Middle frontal gyrus (tissue), 1 donor: ENCODE measurements around the gene GYG2.
"Not testable (repeated sequence)": the region's sequence is repeated elsewhere in the genome, so short reads cannot be mapped to it uniquely, and the experiment has no call there.

Experiments used
- DNase-seq: peaks from one replicate; pipeline ENCODE4 v3.0.0-alpha.2; 2015; ENCODE audit warnings: low spot score; ENCODE audit errors: extremely low spot score

The GYG2 gene

GRCh38 chrX:2867206-2867605, 38.5 kb downstream of the GYG2 start:
- no peak for DNase-seq

DNA sequence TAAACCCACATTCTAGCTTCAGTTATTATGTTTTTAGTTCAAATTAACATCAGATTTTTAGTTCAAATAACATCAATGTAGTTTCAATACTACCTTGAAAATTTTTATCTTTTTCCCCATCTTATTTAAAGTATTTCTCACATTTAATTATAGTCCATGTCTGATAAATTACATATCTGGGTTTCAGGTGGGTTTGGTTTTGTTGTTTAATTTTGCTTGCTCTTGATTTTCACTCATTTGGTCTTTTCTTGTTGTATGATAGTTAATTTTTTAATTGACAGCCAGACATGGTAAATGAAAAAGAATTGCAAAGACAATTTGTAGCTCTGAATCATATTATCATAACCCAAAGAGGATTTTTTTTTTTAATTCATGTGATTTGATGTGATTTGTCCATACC, 41.9 kb downstream of the GYG2 start:
- DNase-seq: no peak

DNA sequence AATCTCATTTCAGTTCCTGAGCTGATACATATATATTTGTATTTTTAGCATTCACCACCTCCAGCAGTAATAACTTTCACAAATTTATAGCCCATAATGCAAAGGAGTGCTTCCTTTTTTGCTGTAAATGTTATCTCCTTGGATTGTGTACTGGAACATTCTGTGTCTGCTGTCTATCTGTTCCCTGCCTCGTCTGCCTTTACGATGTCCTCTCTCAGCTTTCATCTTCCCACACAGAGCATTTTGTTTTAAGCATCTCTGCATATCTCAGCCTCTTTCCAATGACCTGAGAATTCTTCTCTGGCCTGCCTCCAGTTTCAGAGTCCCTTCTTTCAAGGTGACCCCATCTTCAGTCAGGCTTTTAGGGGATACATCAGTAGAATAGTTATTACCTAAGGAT, 43.1 kb downstream of the GYG2 start:
- no peak for DNase-seq

DNA sequence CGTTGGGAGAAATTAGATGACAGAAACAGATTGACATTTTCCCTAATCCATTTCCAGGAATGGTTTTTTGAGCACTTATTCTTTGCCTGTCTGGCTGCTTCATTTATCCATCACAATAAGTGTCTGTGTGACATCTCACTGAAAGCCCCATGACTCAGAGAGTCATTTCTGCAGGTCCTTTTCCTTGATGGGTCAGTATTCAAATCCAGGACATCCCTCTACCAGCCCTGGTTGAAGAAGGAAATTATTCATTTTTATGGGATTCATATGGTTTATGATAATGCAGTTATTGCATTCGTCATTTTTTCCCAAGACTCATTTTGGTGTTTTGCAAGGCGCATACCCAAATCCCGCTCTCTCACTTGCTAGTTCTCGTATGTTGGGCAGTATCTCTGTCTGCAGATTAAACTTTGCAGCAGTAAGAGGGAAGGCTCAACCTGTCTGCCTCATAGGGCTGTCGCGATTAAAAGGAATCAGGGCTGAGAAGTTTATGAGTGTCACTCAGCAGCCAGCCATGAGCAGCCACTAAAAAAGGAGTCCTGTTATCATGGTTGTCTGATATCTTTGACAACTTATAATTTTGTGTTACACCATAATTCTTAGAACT, 44.0 kb downstream of the GYG2 start:
- DNase-seq: no peak

- DNase-seq: no peak
These were observed 45.7 kb downstream of the GYG2 start for GRCh38 chrX:2874222-2875135.

GRCh38 chrX:2875136-2875481, 46.4 kb downstream of the GYG2 start:
- no peak for DNase-seq

DNA sequence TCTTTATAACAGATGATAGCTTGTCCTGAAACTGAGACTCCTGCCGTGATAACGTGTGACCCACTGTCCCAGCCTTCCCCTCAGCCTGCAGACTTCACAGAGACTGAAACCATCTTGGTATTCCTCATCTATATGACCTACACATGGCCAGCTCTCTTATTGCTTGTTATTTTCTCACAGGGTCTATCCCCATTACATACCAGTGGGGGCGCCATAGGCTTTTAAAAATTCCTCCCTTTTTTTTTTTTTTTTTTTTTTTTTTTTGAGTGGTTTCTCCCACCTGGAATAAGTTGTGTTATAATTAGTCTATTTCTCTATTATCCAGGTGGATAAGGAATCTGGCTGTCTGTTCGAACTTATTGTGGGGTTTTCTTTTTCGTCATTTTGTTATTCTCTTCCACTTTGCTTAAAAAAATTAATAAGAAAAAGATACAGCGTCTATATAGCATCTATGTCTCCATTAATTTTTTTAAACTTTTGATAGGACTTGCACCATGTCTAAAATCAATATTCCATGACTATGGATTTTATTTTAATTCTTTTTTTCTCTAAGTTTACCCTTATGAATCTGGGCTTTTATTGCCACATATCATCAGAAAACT, 47.2 kb downstream of the GYG2 start:
- no peak for DNase-seq

GRCh38 chrX:2878563-2878962, 49.8 kb downstream of the GYG2 start:
- no peak for DNase-seq

DNA sequence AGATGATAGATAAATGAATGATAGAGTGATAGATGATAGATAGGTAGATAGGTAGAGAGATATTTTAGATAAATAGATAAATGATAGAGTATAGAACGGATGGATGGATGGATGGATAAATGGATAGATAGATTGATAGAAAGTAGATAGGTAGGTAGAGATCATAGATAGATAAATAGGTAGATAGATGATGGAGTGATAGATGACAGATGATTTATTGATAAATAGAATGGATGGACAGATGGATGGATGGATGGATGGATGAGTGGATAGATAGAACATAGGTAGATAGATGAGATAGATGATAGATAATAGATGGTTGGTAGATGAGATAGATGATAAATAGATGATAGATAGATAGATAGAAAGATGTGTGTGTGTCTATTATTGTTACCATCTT, 50.9 kb downstream of the GYG2 start:
- no peak for DNase-seq

GRCh38 chrX:2883770-2884169, 55.0 kb downstream of the GYG2 start:
- no peak for DNase-seq

- no peak for DNase-seq
These were observed 59.6 kb downstream of the GYG2 start for GRCh38 chrX:2888309-2888708.

DNA sequence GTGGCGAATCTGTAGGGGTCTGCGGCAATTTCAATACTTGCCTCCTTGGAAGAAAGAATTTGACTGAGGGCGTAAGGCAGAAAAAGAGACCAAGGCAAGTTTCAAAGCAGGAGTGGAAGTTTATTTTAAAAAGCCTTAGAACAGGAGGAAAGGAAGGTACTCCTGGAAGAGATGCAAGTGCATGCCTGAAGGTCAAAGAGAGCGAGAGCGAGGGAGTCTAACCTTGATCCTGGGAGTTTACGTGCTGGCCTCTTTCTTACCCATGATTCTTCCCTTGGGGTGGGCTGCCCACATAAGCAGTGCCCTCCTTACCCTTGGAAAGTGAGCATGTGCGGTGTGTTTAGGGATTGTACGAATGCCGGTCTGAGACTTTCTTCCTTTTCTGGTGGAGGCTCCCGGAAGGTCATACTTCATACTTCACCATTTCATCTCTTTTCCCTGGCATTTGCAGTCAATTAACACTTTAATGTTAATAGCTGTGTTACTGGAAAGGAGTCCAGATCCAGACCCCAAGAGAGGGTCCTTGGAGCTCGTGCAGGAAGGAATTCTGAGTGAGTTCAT, 60.4 kb downstream of the GYG2 start:
- DNase-seq: no peak

DNA sequence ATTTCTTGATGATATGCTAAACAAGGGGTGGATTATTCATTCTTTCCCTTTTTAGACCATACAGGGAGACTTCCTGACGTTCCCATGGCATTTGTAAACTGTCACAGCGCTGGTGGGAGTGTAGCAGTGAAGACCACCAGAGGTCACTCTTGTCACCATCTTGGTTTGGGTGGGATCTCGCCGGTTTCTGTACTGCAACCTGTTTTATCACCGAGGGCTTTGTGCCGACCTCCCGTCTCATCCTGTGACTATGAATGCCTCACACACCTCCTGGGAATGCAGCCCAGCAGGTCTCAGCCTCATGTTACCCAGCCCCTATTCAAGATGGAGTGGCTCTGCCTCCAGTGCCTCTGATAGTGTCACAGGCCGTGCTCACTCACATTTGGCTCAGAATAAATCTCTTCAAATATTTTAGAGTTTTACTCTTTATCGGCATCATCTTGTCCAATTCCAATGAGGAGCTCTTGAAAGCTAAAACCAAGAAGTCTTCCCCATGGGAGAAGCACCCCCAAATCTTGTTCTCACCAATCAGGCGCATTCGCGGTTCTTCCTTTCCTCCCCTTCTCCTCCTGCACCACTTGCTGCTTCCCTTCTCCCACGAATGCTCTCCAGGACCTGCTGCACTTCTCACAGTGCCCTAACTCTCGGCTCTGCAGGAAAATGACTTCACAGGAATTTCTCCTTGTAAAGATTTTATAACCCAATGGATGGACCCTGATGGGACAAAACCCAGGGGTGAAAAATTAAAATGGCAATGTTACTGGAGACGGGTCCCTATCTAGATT, 61.2 kb downstream of the GYG2 start:
- not testable (repeated sequence) for DNase-seq

DNA sequence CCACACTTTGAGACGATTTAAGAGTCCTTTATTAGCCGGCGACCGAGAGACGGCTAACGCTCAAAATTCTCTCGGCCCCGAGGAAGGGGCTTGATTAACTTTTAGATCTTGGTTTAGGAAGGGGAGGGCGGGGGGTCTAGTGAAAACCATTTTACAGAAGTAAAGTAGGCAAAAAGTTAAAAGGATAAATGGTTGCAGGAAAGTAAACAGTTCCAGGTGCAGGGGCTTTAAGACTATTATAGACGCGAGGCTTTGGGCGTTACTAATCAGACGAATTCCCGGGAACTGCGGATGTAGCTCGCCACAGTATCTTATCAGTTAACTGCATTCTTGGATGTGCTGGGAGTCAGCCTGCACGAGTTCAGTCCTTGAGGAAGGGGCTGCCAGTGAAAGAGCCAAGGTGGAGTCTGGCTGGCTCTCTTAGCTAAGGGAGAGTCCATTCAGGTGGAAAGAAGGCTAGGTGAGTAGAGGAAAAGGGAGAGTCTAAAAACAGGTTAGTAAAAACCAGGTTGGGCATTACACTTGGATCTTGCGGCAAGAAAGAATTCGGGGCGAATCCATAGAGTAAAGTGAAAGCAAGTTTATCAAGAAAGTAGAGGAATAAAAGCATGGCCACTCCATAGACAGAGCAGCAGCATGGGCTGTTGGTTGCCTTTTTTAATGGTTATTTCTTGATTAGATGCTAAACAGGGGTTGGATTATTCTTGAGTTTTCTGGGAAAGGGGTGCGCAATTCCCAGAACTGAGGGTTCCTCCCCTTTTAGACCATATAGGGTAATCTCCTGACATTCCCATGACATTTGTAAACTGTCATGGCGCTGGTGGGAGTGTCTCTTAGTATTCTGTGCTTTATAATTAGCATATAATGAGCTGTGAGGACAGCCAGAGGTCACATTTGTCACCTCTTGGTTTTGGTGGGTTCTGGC, 62.1 kb downstream of the GYG2 start:
- not testable (repeated sequence) for DNase-seq

DNA sequence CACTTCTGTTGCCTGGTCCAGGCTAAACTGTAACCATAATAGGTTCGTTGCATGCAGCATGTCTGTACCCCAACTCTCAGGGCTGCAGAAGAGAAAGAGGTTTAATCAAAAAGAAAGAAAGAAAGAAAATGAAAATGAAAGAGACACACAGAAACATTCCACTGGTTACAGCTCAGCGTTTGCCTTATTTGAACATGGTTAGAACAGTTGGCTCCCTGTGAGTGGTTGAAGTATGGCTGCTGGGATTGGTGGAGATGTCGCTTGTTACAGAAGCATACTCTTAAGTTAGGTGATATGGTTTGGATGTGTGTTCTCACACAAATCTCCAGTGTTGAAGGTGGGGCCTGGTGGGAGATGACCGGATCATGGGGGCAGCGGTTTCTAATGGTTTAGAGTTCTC, 64.1 kb downstream of the GYG2 start:
- DNase-seq: no peak

GRCh38 chrX:2894885-2895292, 66.2 kb downstream of the GYG2 start:
- DNase-seq: no peak

- no peak for DNase-seq
These were observed 68.6 kb downstream of the GYG2 start for GRCh38 chrX:2897311-2897689.

- DNase-seq: not testable (repeated sequence)
These were observed 69.2 kb downstream of the GYG2 start for GRCh38 chrX:2897690-2898623.

DNA sequence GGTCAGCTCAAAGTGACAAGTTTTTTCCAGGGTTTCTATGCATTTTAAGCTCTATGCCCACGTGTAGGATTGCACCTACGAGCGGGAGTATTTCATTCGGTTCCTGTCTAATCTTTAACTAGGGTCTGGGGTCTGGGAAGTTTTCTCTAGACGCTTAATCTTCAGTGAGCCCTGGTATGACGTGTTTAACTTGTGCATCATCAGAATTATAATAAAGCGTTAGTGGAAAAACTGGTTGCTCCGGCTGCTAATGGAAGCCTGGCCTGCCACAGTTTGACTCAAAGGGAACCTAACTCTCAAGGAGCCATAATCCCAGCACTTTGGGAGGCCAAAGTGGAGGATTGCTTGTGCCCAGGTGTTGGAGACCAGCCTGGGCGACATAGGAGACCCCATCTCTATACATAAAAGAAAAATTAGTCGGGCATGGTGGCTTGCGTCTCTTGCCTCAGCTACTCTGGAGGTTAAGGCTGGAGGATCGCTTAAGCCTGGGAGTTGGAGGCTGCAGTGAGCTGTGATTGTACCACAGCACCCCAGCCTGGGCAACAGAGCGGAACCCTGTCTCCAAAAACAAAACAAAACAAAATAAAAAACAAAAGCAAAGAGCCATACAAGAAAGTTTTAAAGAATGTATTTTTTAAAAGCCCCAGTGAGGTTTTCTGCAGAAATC, 70.2 kb downstream of the GYG2 start:
- no peak for DNase-seq
